CD14-positive monocyte (primary cell): Measurements from ENCODE around the gene DEPDC5. TPM values are rescaled to one million over a fixed set of nuclear protein-coding genes. Genes with fewer than 3 reads are reported as not detected.

Experiments used
- DNase-seq, 3 donors: peaks; one replicate each; pipeline ENCODE4 v3.0.0-alpha.2; 2011 to 2022
- H2AFZ ChIP-seq: 2 replicates; pipeline ENCODE4 v1.6.0; 2012; ENCODE audit warnings: mild to moderate bottlenecking, low read depth, low read length, inconsistent platforms; ENCODE audit not compliant: insufficient read depth, poor library complexity, severe bottlenecking
- H3K27ac ChIP-seq, 2 donors: 1 replicate in 1 of 2; 2 replicates in 1 of 2; pipeline ENCODE4 v1.5.1; 2012 to 2013; ENCODE audit warnings: low read length in 2 of 2, control low read depth in 1 of 2, inconsistent platforms in 1 of 2, low read depth in 1 of 2, mild to moderate bottlenecking in 1 of 2
- H3K27me3 ChIP-seq, 2 donors: one replicate each; pipeline versions ENCODE4 v1.6.0 to v1.6.1; 2011 to 2013; ENCODE audit warnings: low read length in 2 of 2; ENCODE audit not compliant: control insufficient read depth in 2 of 2, insufficient read depth in 2 of 2
- H3K36me3 ChIP-seq, 2 donors: replicated peaks in 1 of 2; 1 replicate in 1 of 2; 2 replicates in 1 of 2; pipeline versions ENCODE4 v1.5.1 to v1.6.1; 2012 to 2013; ENCODE audit warnings: low read length in 2 of 2, control low read depth in 1 of 2, inconsistent platforms in 1 of 2, mild to moderate bottlenecking in 1 of 2; ENCODE audit not compliant: insufficient read depth in 2 of 2, control insufficient read depth in 1 of 2
- H3K4me1 ChIP-seq, 2 donors: 1 replicate in 1 of 2; 2 replicates in 1 of 2; pipeline versions ENCODE4 v1.5.1 to v1.6.1; 2012 to 2013; ENCODE audit warnings: low read length in 2 of 2, control low read depth in 1 of 2, inconsistent platforms in 1 of 2, mild to moderate bottlenecking in 1 of 2, moderate library complexity in 1 of 2; ENCODE audit not compliant: insufficient read depth in 2 of 2, control insufficient read depth in 1 of 2
- H3K4me2 ChIP-seq: replicated peaks from 2 replicates; pipeline ENCODE3; 2012; ENCODE audit warnings: low read length, moderate library complexity, mild to moderate bottlenecking; ENCODE audit not compliant: poor library complexity, severe bottlenecking; ENCODE audit errors: extremely low read depth
- H3K4me3 ChIP-seq, 3 experiments: fragments of 200-600 bp in 1 of 3; sonication (generic) in 1 of 3; replicated peaks in 1 of 3; 1 replicate in 2 of 3; 2 replicates in 1 of 3; pipeline ENCODE4 v1.5.1; 2011 to 2013; ENCODE audit warnings: low read length in 3 of 3, mild to moderate bottlenecking in 3 of 3, control low read depth in 2 of 3, low read depth in 2 of 3, inconsistent platforms in 1 of 3, moderate library complexity in 1 of 3
- H3K79me2 ChIP-seq: 2 replicates; pipeline ENCODE4 v1.6.0; 2012; ENCODE audit warnings: mild to moderate bottlenecking, control low read depth, inconsistent platforms, low read length, moderate library complexity; ENCODE audit not compliant: insufficient read depth
- H3K9ac ChIP-seq: 2 replicates; pipeline ENCODE4 v1.6.0; 2017; ENCODE audit warnings: low read length, mild to moderate bottlenecking; ENCODE audit not compliant: insufficient read depth, poor library complexity, severe bottlenecking
- H3K9me3 ChIP-seq, 2 donors: replicated peaks in 1 of 2; 1 replicate in 1 of 2; 2 replicates in 1 of 2; pipeline versions ENCODE4 v1.5.1 to v1.6.1; 2012 to 2013; ENCODE audit warnings: low read length in 2 of 2, control low read depth in 1 of 2; ENCODE audit not compliant: control insufficient read depth in 1 of 2, insufficient read depth in 1 of 2
- H4K20me1 ChIP-seq: 2 replicates; pipeline ENCODE4 v1.6.0; 2012; ENCODE audit warnings: mild to moderate bottlenecking, low read length, control low read depth, moderate library complexity; ENCODE audit not compliant: insufficient read depth
- H3K27ac Mint-ChIP-seq, 7 donors: one replicate each; pipeline ENCODE4 v1.8.0; 2020; ENCODE audit warnings: mild to moderate bottlenecking in 7 of 7, mixed read lengths in 7 of 7, moderate library complexity in 6 of 7, inconsistent platforms in 2 of 7
- H3K27me3 Mint-ChIP-seq, 3 donors: one replicate each; pipeline ENCODE4 v1.8.0; 2021 to 2022; ENCODE audit warnings: low read depth in 3 of 3, mild to moderate bottlenecking in 3 of 3, mixed read lengths in 3 of 3, moderate library complexity in 3 of 3, inconsistent platforms in 1 of 3
- H3K36me3 Mint-ChIP-seq, 2 donors: one replicate each; pipeline ENCODE4 v1.8.0; 2020; ENCODE audit warnings: mixed read lengths in 2 of 2, inconsistent platforms in 1 of 2, mild to moderate bottlenecking in 1 of 2
- H3K4me1 Mint-ChIP-seq: one replicate; pipeline ENCODE4 v1.8.0; 2020; ENCODE audit warnings: mild to moderate bottlenecking, mixed read lengths
- H3K4me3 Mint-ChIP-seq, 2 donors: one replicate each; pipeline ENCODE4 v1.8.0; 2020; ENCODE audit warnings: mild to moderate bottlenecking in 2 of 2, mixed read lengths in 2 of 2, moderate library complexity in 1 of 2
- H3K9me3 Mint-ChIP-seq, 7 donors: one replicate each; pipeline ENCODE4 v1.8.0; 2020 to 2022; ENCODE audit warnings: mixed read lengths in 7 of 7, mild to moderate bottlenecking in 6 of 7, moderate library complexity in 6 of 7, inconsistent platforms in 2 of 7
- WGBS: methylation state at CpG from one replicate; pipeline ENCODE4 v1.1.5; 2013; ENCODE audit warnings: missing lambda C conversion rate; ENCODE audit not compliant: insufficient coverage; 5-methylcytosine and 5-hydroxymethylcytosine counted together
- intact Hi-C, 2 donors: fragments of 100-400 bp; cut with micrococcal nuclease; formaldehyde crosslinking; loops; one replicate each; pipeline versions ENCODE4 v1.15.0 to v1.15.1; 2023
- polyA plus RNA-seq, 3 donors: library from polyadenylated mRNA; depleted of rRNA in 1 of 3; unstranded in 2 of 3; stranded (reverse) in 1 of 3; fragments of 300-500 nt in 2 of 3; fragments of >200 nt in 1 of 3; fragmentation: Illumina TruSeq in 2 of 3; gene quantifications; 1 replicate in 2 of 3; 2 replicates in 1 of 3; pipeline ENCODE4 v1.2.3, GENCODE V29; 2012 to 2021
- TF ChIP-seq, protein P1 (sequence below): fragments of 200-600 bp; IDR thresholded peaks from one replicate; pipeline ENCODE4 v1.8.0; 2022; ENCODE audit warnings: antibody characterized with exemption, mild to moderate bottlenecking

The DEPDC5 gene
- polyA plus RNA-seq, 3 donors: 2.2 to 19.5 (median 4.1) TPM

DNA sequence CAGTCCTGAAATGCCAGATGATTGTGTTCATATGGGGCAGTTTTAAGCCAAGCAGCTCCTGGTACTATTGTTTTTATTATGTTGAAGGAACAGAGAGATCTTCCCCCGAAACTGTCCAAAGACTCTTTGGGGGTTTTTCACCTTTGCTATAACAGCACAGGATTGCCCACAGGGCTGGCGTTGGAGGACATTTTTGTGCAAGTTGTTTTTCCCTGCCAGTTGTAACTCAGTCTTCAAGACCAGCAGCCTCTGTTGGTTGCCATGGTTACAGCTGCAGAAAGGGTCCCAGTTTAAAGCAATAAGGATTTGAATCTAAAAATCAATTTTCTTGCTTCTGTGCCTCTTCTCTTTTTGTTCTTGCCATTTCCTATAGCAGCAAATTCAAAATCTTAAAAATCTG, 145.1 kb downstream of the DEPDC5 start:
- Histone ChIP-seq H3K9ac (no peak overlapping the region), H3K4me1 (no peaks in the 10 kb centered on the region), H3K27me3 (no peaks in the 10 kb centered on the region), H3K36me3 (peaks cover 53 to 90% of the 10 kb centered on the region in 2 donors), H3K27ac (no peak overlapping the region), H3K9me3 (no peaks in the 10 kb centered on the region), H3K79me2 (no peaks in the 10 kb centered on the region), H2AFZ (no peak overlapping the region), H3K4me2 (no peak overlapping the region), H3K4me3 (no peak overlapping the region), H4K20me1 (no peaks in the 10 kb centered on the region)
- 100% methylated on average over 2 of the region's 2 CpGs for WGBS
- H3K36me3 Mint-ChIP-seq: peaks cover 63 to 85% of the 10 kb centered on the region in 2 donors
- DNase-seq: no peak
- TF ChIP-seq, protein P1, sequence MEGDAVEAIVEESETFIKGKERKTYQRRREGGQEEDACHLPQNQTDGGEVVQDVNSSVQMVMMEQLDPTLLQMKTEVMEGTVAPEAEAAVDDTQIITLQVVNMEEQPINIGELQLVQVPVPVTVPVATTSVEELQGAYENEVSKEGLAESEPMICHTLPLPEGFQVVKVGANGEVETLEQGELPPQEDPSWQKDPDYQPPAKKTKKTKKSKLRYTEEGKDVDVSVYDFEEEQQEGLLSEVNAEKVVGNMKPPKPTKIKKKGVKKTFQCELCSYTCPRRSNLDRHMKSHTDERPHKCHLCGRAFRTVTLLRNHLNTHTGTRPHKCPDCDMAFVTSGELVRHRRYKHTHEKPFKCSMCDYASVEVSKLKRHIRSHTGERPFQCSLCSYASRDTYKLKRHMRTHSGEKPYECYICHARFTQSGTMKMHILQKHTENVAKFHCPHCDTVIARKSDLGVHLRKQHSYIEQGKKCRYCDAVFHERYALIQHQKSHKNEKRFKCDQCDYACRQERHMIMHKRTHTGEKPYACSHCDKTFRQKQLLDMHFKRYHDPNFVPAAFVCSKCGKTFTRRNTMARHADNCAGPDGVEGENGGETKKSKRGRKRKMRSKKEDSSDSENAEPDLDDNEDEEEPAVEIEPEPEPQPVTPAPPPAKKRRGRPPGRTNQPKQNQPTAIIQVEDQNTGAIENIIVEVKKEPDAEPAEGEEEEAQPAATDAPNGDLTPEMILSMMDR: no peak
- peaks cover 0 to 1% (median 0%) of the 10 kb centered on the region in 7 donors for H3K9me3 Mint-ChIP-seq
- peaks cover 2% of the 10 kb centered on the region for H3K4me1 Mint-ChIP-seq
- intact Hi-C loops: no loop called here
- peaks cover 0 to 2% (median 0%) of the 10 kb centered on the region in 3 donors for H3K27me3 Mint-ChIP-seq
- H3K4me3 Mint-ChIP-seq: no peak overlapping the region
- peak overlapping the region in 1 of 7 donors; percentile 54 for H3K27ac Mint-ChIP-seq

- Histone ChIP-seq H3K4me3 (no peak overlapping the region), H3K9me3 (no peaks in the 10 kb centered on the region), H3K79me2 (no peaks in the 10 kb centered on the region), H3K27ac (no peak overlapping the region), H3K27me3 (no peaks in the 10 kb centered on the region), H3K9ac (no peak overlapping the region), H2AFZ (no peak overlapping the region), H3K4me2 (no peak overlapping the region), H3K4me1 (no peaks in the 10 kb centered on the region), H3K36me3 (peaks cover 56 to 90% of the 10 kb centered on the region in 2 donors), H4K20me1 (no peaks in the 10 kb centered on the region)
- H3K27ac Mint-ChIP-seq: peak overlapping the region in 2 of 7 donors; percentile 37 to 54
- no peak overlapping the region for H3K4me3 Mint-ChIP-seq
- H3K4me1 Mint-ChIP-seq: peaks cover 2% of the 10 kb centered on the region
- intact Hi-C loops: no loop called here
- peaks cover 0 to 2% (median 0%) of the 10 kb centered on the region in 3 donors for H3K27me3 Mint-ChIP-seq
- peaks cover 63 to 84% of the 10 kb centered on the region in 2 donors for H3K36me3 Mint-ChIP-seq
- peaks cover 0 to 1% (median 0%) of the 10 kb centered on the region in 7 donors for H3K9me3 Mint-ChIP-seq
- TF ChIP-seq, protein P1: no peak
- 100% methylated on average over 2 of the region's 4 CpGs for WGBS
- DNase-seq: no peak
These were observed 145.8 kb downstream of the DEPDC5 start for GRCh38 chr22:31899669-31900068.
